Activated T-cell treated with anti-CD3 and anti-CD28 coated beads, Interleukin-2, amount 50 U/mL, for 72 hours (primary cell): Measurements from ENCODE around the gene MBD3L2B. TPM values are rescaled to one million over a fixed set of nuclear protein-coding genes. Genes with fewer than 3 reads are reported as not detected.

ENCODE experiments used
- ATAC-seq, 2 donors: fragments of 150-1000 bp; cut with Tn5 transposase; replicated peaks in 1 of 2; 2 replicates each; pipeline ENCODE4 v1.10.0; 2021; ENCODE audit warnings: moderate library complexity in 2 of 2, mild to moderate bottlenecking in 1 of 2
- DNase-seq, 2 donors: peaks; one replicate each; pipeline ENCODE4 v3.0.0; 2021 to 2022; ENCODE audit warnings: mixed read lengths in 1 of 2
- H3K27ac Mint-ChIP-seq: one replicate; pipeline ENCODE4 v1.8.0; 2022; ENCODE audit warnings: mild to moderate bottlenecking, moderate library complexity, mixed read lengths
- H3K27me3 Mint-ChIP-seq: one replicate; pipeline ENCODE4 v1.8.0; 2022; ENCODE audit warnings: low read depth, mixed read lengths
- H3K36me3 Mint-ChIP-seq, 2 donors: one replicate each; pipeline ENCODE4 v1.8.0; 2022; ENCODE audit warnings: mixed read lengths in 2 of 2, mild to moderate bottlenecking in 1 of 2; ENCODE audit not compliant: insufficient read depth in 2 of 2
- H3K4me1 Mint-ChIP-seq: one replicate; pipeline ENCODE4 v1.8.0; 2022; ENCODE audit warnings: low read depth, mixed read lengths
- H3K4me3 Mint-ChIP-seq, 2 donors: one replicate each; pipeline ENCODE4 v1.8.0; 2022; ENCODE audit warnings: mild to moderate bottlenecking in 2 of 2, mixed read lengths in 2 of 2, moderate library complexity in 2 of 2
- H3K9me3 Mint-ChIP-seq, 2 donors: one replicate each; pipeline ENCODE4 v1.8.0; 2022; ENCODE audit warnings: mixed read lengths in 2 of 2
- total RNA-seq, 2 donors: library from RNA; stranded (reverse); gene quantifications; one replicate each; pipeline ENCODE4 v1.2.3, GENCODE V29; 2022

MBD3L2B gene
- total RNA-seq, 2 donors from 2014 or later = not detected

- DNase-seq (no peak), ATAC-seq (no peak)
- Mint-ChIP-seq H3K9me3 (peaks cover 0 to 3% of the 10 kb centered on the region in 2 donors), H3K27ac (peak overlapping the region; percentile 12), H3K4me3 (no peak overlapping the region), H3K4me1 (no peaks in the 10 kb centered on the region), H3K27me3 (no peaks in the 10 kb centered on the region), H3K36me3 (no peaks in the 10 kb centered on the region)
These were observed 51.2 kb downstream of the MBD3L2B start for GRCh38 chr19:6970021-6970420.

- Mint-ChIP-seq H3K27ac (no peak overlapping the region), H3K4me1 (no peaks in the 10 kb centered on the region), H3K9me3 (peaks cover 0 to 3% of the 10 kb centered on the region in 2 donors)
These were observed 51.7 kb downstream of the MBD3L2B start for GRCh38 chr19:6969490-6969889.

More at GRCh38 chr19:6969490-6969889, 51.7 kb downstream of the MBD3L2B start:
- DNase-seq (no peak), ATAC-seq (no peak)
- Mint-ChIP-seq H3K36me3 (no peaks in the 10 kb centered on the region), H3K4me3 (no peak overlapping the region), H3K27me3 (no peaks in the 10 kb centered on the region)

Other genes with a start within 250 kb of the MBD3L2B start
- 100 to 1,000 TPM; 111 to 114 TPM for gene VAV1, start 248.7 kb downstream of the MBD3L2B start, total RNA-seq
- gene ADGRE1, start 133.9 kb downstream of the MBD3L2B start, total RNA-seq = 10 to 100 TPM; 14.3 to 15.8 TPM
- not detected for gene MBD3L5, start 9.1 kb upstream of the MBD3L2B start, total RNA-seq
- not detected for gene MBD3L4, start 18.7 kb upstream of the MBD3L2B start, total RNA-seq
- not detected for gene MBD3L2, start 27.9 kb upstream of the MBD3L2B start, total RNA-seq
- gene MBD3L3, start 37.2 kb upstream of the MBD3L2B start, total RNA-seq = not detected
- 10 to 100 TPM in 1 of 2 donors, 1 to 10 TPM in 1; 8.6 to 11.9 TPM for gene ZNF557, start 48.3 kb upstream of the MBD3L2B start, total RNA-seq